B cell (primary cell): Measurements from ENCODE around the gene OGDH. TPM values are rescaled to one million over a fixed set of nuclear protein-coding genes. Genes with fewer than 3 reads are reported as not detected.

Source experiments
- ATAC-seq: fragments of 200-7000 bp; cut with Tn5 transposase; one replicate; pipeline ENCODE4 v1.10.0; 2021; ENCODE audit warnings: low read depth, mild to moderate bottlenecking, moderate number of reproducible peaks, moderate library complexity
- CTCF ChIA-PET: fragments of 350-600 bp; sonication (Branson Sonifier 250); formaldehyde crosslinking; loops from one replicate; lab custom pipeline; 2021; ENCODE audit warnings: antibody characterized with exemption, inconsistent platforms; lab: Charles Lee
- POLR2A ChIA-PET: fragments of 350-600 bp; sonication (Branson Sonifier 250); formaldehyde crosslinking; loops from one replicate; lab custom pipeline; 2021; ENCODE audit warnings: antibody characterized with exemption; lab: Charles Lee
- DNase-seq: peaks from one replicate; pipeline ENCODE4 v3.0.0; 2013
- H2AFZ ChIP-seq: 2 replicates; pipeline ENCODE4 v1.6.1; 2012; ENCODE audit warnings: mild to moderate bottlenecking, low read depth, low read length; ENCODE audit not compliant: insufficient read depth, poor library complexity, severe bottlenecking
- H3K27ac ChIP-seq, 2 donors: 1 replicate in 1 of 2; 2 replicates in 1 of 2; pipeline ENCODE4 v1.5.1; 2012 to 2013; ENCODE audit warnings: low read length in 2 of 2, mild to moderate bottlenecking in 2 of 2, moderate library complexity in 1 of 2
- H3K27me3 ChIP-seq, 4 experiments: fragments of 200-600 bp in 1 of 4; sonication (generic) in 1 of 4; replicated peaks in 1 of 4; 1 replicate in 2 of 4; 2 replicates in 2 of 4; pipeline versions ENCODE4 v1.6.1 to v1.7.0; 2013 to 2016; ENCODE audit warnings: low read length in 3 of 4, mild to moderate bottlenecking in 2 of 4, mixed read lengths in 1 of 4, moderate library complexity in 1 of 4; ENCODE audit not compliant: insufficient read depth in 4 of 4, control insufficient read depth in 3 of 4; ENCODE audit errors: control extremely low read depth in 1 of 4
- H3K36me3 ChIP-seq, 2 experiments: replicated peaks in 1 of 2; 1 replicate in 1 of 2; 2 replicates in 1 of 2; pipeline versions ENCODE4 v1.6.1 to v1.7.1; 2013; ENCODE audit warnings: low read length in 1 of 2; ENCODE audit not compliant: insufficient read depth in 2 of 2, control insufficient read depth in 1 of 2; ENCODE audit errors: control extremely low read depth in 1 of 2, extremely low read depth in 1 of 2
- H3K4me1 ChIP-seq, 2 donors: fragments of 200-600 bp in 1 of 2; sonication (generic) in 1 of 2; 1 replicate in 1 of 2; 2 replicates in 1 of 2; pipeline versions ENCODE4 v1.5.1 to v1.6.1; 2013 to 2017; ENCODE audit warnings: low read length in 2 of 2; ENCODE audit not compliant: control insufficient read depth in 2 of 2, insufficient read depth in 2 of 2
- H3K4me2 ChIP-seq: replicated peaks from 2 replicates; pipeline ENCODE3; 2012; ENCODE audit warnings: mild to moderate bottlenecking, low read depth, low read length; ENCODE audit not compliant: poor library complexity, severe bottlenecking
- H3K4me3 ChIP-seq, 5 experiments: fragments of 200-600 bp in 1 of 5; sonication (generic) in 1 of 5; 1 replicate in 3 of 5; 2 replicates in 2 of 5; pipeline versions ENCODE4 v1.5.1 to v1.7.0; 2011 to 2016; ENCODE audit warnings: low read length in 4 of 5, mild to moderate bottlenecking in 4 of 5, low read depth in 2 of 5, control low read depth in 1 of 5, moderate library complexity in 1 of 5; ENCODE audit not compliant: insufficient read depth in 1 of 5; ENCODE audit errors: control extremely low read depth in 1 of 5, extremely low read depth in 1 of 5
- H3K79me2 ChIP-seq: fragments of 200-600 bp; sonication (generic); one replicate; pipeline ENCODE4 v1.6.0; 2016; ENCODE audit warnings: low read length; ENCODE audit not compliant: control insufficient read depth, insufficient read depth
- H3K9ac ChIP-seq: fragments of 200-600 bp; sonication (generic); 2 replicates; pipeline ENCODE4 v1.6.1; 2017; ENCODE audit warnings: mild to moderate bottlenecking, low read length, moderate library complexity
- H3K9me3 ChIP-seq, 3 donors: one replicate each; pipeline versions ENCODE4 v1.6.1 to v1.7.1; 2013; ENCODE audit warnings: low read length in 2 of 3; ENCODE audit not compliant: control insufficient read depth in 2 of 3, insufficient read depth in 1 of 3; ENCODE audit errors: control extremely low read depth in 1 of 3
- H4K20me1 ChIP-seq: 2 replicates; pipeline ENCODE4 v1.6.0; 2012; ENCODE audit warnings: mild to moderate bottlenecking, low read length; ENCODE audit not compliant: insufficient read depth, control insufficient read depth, poor library complexity, severe bottlenecking
- H3K27ac Mint-ChIP-seq: one replicate; pipeline ENCODE4 v1.8.0; 2021; ENCODE audit warnings: mixed read lengths
- H3K27me3 Mint-ChIP-seq: one replicate; pipeline ENCODE4 v1.8.0; 2021; ENCODE audit warnings: mixed read lengths
- H3K4me1 Mint-ChIP-seq: one replicate; pipeline ENCODE4 v1.8.0; 2021; ENCODE audit warnings: mixed read lengths
- H3K4me3 Mint-ChIP-seq: one replicate; pipeline ENCODE4 v1.8.0; 2021; ENCODE audit warnings: mixed read lengths
- H3K9me3 Mint-ChIP-seq: one replicate; pipeline ENCODE4 v1.8.0; 2022; ENCODE audit warnings: mixed read lengths; ENCODE audit not compliant: insufficient read depth
- EZH2 ChIP-seq: IDR thresholded peaks from 2 replicates; pipeline ENCODE4 v1.6.1; 2012; ENCODE audit warnings: borderline replicate concordance, low read depth, mild to moderate bottlenecking, moderate library complexity, low read length; ENCODE audit not compliant: insufficient read depth, poor library complexity, severe bottlenecking
- WGBS: methylation state at CpG from one replicate; pipeline ENCODE4 v1.1.5; 2013; ENCODE audit warnings: missing lambda C conversion rate; ENCODE audit not compliant: insufficient coverage; 5-methylcytosine and 5-hydroxymethylcytosine counted together
- intact Hi-C: fragments of 100-400 bp; cut with micrococcal nuclease; formaldehyde crosslinking; loops from one replicate; pipeline ENCODE4 v1.10.0; 2022
- polyA plus RNA-seq: library from polyadenylated mRNA; depleted of rRNA; stranded (reverse); fragments of >200 nt; gene quantifications from 2 replicates; pipeline ENCODE4 v1.2.3, GENCODE V29; 2012
- total RNA-seq, 2 donors: library from RNA; stranded (reverse); fragments of 120-200 nt in 1 of 2; gene quantifications; 1 replicate in 1 of 2; 2 replicates in 1 of 2; pipeline versions ENCODE4 v1.2.3 to v1.2.4, GENCODE V29; 2013 to 2022
- TF ChIP-seq, protein P1 (sequence below): fragments of 200-600 bp; IDR thresholded peaks from one replicate; pipeline ENCODE4 v1.8.0; 2022; ENCODE audit warnings: antibody characterized with exemption, mild to moderate bottlenecking

The OGDH gene
- total and polyA plus RNA-seq, 2 donors (not counting 1 experiment from before 2014, with no cell fraction given) = 42.6 to 80.2 TPM

DNA sequence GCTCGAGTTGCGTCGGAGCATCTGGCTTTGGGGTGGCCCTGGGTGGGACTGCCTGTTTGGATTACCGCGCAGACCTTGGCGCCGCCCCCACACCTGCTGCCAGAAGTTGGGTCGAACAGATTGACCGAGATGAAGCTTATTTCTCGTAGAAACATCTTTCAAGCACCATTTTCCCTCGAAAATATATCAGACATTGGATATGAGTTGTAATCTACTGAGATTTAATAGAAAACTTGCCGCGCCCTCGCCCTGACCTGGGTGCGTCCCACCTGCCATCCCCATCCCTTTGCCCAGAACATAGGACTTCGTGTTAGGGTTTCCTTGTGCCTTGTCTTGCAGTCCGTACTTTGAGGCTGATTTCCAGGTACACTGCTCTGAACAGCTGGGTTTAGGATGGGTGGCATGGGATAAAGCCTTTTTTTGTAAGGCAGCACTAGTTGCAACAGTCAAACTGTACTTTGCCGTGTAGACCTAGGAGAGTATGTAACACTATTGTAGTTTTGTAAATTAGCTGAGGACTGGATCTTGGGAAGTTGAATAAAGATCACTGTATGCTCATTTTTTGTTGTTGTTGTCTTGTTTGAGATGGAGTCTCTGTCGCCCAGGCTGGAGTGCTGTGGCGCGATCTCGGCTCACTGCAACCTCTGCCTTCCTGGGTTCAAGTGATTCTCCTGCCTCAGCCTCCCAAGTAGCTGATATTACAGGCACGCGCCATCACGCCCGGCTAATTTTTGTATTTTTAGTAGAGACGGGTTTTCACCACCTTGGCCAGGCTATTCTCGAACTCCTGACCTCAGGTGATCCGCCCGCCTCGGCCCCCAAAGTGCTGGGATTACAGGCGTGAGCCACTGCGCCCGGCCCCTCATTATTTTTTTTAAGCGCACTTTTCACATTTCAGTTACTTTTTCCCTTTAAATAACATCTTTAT, 978 bp downstream of the OGDH start:
- ATAC-seq (no peak), DNase-seq (no peak)
- H3K27me3 ChIP-seq = no peaks in the 10 kb centered on the region
- Mint-ChIP-seq H3K27ac (peak overlapping the region; percentile 99), H3K27me3 (peaks cover 4% of the 10 kb centered on the region), H3K9me3 (no peaks in the 10 kb centered on the region), H3K4me1 (peaks cover 41% of the 10 kb centered on the region), H3K4me3 (peak overlapping the region; percentile 99)
- peaks cover 11 to 27% of the 10 kb centered on the region in 2 donors for H3K4me1 ChIP-seq
- peak overlapping the region; percentile 86 for H2AFZ ChIP-seq
- peak overlapping the region; percentile 35 to 93 (median 80) for H3K4me3 ChIP-seq
- no peaks in the 10 kb centered on the region for H3K9me3 ChIP-seq
- peak overlapping the region; percentile 97 for H3K9ac ChIP-seq
- peak overlapping the region; percentile 81 for H3K4me2 ChIP-seq
- H3K36me3 ChIP-seq = peaks cover 0 to 1% of the 10 kb centered on the region in 2 experiments
- intact Hi-C loops = loop anchor here (2.0 kb wide), 1 partner anchor 33 kb away; no protein-coding TSS in a partner anchor
- POLR2A ChIA-PET = interaction anchor here (0.6 to 2.3 kb wide), 14 partner anchors 15 to 278 kb away, joined by 3 to 27 read pairs (median 9); partner anchors contain the start of genes H2AZ2, PPIA, PURB and TMED4
- H4K20me1 ChIP-seq = no peaks in the 10 kb centered on the region
- peak overlapping the region; percentile 87 to 96 for H3K27ac ChIP-seq
- TF ChIP-seq EZH2 = no peak
- TF ChIP-seq, protein P1, sequence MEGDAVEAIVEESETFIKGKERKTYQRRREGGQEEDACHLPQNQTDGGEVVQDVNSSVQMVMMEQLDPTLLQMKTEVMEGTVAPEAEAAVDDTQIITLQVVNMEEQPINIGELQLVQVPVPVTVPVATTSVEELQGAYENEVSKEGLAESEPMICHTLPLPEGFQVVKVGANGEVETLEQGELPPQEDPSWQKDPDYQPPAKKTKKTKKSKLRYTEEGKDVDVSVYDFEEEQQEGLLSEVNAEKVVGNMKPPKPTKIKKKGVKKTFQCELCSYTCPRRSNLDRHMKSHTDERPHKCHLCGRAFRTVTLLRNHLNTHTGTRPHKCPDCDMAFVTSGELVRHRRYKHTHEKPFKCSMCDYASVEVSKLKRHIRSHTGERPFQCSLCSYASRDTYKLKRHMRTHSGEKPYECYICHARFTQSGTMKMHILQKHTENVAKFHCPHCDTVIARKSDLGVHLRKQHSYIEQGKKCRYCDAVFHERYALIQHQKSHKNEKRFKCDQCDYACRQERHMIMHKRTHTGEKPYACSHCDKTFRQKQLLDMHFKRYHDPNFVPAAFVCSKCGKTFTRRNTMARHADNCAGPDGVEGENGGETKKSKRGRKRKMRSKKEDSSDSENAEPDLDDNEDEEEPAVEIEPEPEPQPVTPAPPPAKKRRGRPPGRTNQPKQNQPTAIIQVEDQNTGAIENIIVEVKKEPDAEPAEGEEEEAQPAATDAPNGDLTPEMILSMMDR = no peak
- WGBS = 48% methylated on average over 26 of the region's 35 CpGs
- H3K79me2 ChIP-seq = peaks cover 52% of the 10 kb centered on the region
- CTCF ChIA-PET = interaction anchor here (1.2 to 2.9 kb wide), 9 partner anchors 13 to 531 kb away, joined by 4 to 25 read pairs (median 9); partner anchors contain the start of genes DDX56 and H2AZ2
